GM12801 (cell line): ENCODE results near the gene FER1L5.

Source experiments
- CTCF ChIP-seq: IDR thresholded peaks from one replicate; pipeline ENCODE4 v1.5.1; 2011; ENCODE audit warnings: control low read depth; ENCODE audit not compliant: insufficient read length; ENCODE audit errors: extremely low read depth

The FER1L5 gene

DNA sequence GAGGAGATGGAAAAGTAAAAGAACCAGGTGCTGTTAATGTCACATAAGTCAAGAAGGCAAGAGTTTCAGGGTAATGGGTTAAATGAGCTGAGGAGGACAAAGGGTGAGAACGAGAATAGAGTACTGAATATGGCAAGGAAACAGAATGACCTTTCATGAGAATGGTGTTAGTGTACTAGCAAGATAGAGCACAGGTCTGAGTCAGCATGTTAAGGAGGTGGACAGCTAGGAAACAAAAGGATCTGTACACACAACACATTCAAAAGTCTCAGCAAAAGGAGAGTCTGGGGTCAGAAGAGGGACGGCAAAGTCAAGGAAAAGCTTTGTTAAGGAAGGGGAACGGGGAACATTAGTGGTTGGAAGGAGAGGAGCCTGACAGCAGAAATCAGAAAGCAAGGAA lies 68.4 kb downstream of the FER1L5 start:
- no peak for TF ChIP-seq CTCF

DNA sequence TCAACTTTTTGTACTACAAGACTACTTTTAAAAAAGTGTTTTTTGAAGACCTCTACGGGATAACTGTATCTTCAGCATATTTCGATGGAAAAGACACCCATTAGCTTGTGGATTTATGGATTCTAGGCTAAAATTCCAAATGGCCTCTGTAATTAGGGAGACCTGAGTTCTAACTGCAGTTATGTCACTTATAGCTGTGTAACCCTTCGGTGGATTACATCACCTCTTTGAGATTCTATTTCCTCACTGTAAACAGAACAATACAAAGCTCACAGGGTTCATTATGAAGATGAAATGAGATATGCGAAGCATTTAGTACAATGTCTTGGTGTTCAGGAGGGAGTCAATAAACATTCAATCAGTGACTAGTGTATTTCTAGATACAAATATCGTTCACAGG lies 73.1 kb downstream of the FER1L5 start:
- TF ChIP-seq CTCF = no peak

DNA sequence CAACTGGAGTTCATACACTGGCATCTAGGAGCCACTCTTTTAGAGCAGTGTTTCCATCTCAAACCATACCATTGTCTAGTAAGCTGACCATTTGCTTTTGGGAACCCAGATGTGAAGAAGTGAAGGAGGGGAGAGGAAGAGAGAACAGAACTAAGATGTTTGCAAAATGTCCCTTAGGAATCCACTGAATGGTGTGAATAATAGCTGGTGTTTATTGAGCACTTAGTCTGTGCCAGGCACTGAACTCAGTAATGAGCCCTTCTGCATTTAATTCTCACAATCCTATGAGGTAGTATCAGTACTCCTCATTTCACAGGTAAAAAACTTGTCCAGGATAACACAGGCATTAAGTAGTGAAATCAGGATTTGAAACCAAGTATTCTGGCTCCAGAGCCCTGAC lies 73.8 kb downstream of the FER1L5 start:
- no peak for TF ChIP-seq CTCF

DNA sequence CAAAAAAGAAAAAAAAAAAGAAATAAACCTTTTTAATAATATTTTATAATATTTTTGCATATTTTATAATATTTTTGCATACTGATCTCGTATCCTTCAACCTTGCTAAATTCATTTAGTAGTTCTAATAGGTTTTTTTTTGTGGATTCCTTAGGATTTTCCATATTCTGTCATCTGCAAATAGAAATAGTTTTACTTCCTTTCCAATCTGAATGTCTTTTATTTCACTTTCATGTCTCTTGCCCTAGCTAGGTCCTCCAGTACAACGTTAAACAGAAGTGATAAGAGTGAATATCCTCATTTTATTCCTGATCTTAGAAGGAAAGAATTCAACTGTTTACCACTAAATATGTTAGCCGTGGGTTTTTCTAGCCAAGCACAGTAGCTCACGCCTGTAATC lies 83.6 kb downstream of the FER1L5 start:
- TF ChIP-seq CTCF = no peak

- no peak for TF ChIP-seq CTCF
Measured at GRCh38 chr2:96727431-96727830, 84.9 kb downstream of the FER1L5 start.

- TF ChIP-seq CTCF = no peak
Measured at GRCh38 chr2:96729748-96730147, 87.2 kb downstream of the FER1L5 start.

GRCh38 chr2:96730212-96730611 lies 87.6 kb downstream of the FER1L5 start:
- no peak for TF ChIP-seq CTCF

- no peak for TF ChIP-seq CTCF
Measured at GRCh38 chr2:96733931-96734330, 91.4 kb downstream of the FER1L5 start.
